Measurements from ENCODE around the gene USP17L12.
"Not testable (repeated sequence)": the region's sequence is repeated elsewhere in the genome, so short reads cannot be mapped to it uniquely, and the experiment has no call there.

DNA sequence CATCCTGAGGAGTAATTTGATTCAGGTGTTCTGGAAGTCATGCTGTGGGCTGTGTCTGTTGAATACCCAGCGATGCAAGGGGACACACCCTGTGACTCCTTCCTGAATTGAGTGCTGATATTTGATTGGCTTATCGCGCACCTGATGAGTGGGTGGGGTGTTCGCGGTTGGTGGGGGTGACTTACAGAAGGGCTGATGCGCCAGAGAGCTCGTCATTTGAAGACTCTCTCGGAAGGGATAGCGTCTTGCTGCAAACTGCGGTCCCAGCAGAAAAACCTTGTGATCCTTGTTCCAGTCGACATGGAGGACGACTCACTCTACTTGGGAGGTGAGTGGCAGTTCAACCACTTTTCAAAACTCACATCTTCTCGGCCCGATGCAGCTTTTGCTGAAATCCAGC, 4.8 kb upstream of the USP17L12 start, which contains the start of gene USP17L11:
- TF ChIP-seq, protein P1, sequence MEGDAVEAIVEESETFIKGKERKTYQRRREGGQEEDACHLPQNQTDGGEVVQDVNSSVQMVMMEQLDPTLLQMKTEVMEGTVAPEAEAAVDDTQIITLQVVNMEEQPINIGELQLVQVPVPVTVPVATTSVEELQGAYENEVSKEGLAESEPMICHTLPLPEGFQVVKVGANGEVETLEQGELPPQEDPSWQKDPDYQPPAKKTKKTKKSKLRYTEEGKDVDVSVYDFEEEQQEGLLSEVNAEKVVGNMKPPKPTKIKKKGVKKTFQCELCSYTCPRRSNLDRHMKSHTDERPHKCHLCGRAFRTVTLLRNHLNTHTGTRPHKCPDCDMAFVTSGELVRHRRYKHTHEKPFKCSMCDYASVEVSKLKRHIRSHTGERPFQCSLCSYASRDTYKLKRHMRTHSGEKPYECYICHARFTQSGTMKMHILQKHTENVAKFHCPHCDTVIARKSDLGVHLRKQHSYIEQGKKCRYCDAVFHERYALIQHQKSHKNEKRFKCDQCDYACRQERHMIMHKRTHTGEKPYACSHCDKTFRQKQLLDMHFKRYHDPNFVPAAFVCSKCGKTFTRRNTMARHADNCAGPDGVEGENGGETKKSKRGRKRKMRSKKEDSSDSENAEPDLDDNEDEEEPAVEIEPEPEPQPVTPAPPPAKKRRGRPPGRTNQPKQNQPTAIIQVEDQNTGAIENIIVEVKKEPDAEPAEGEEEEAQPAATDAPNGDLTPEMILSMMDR (IDR thresholded peaks at IDR 0.05): not testable (repeated sequence)
- TF ChIP-seq ZFX (IDR thresholded peaks at IDR 0.05; ENCODE audit: borderline replicate concordance): not testable (repeated sequence)
